ENCODE measurements around the gene RPUSD1.
A peak's percentile ranks its signal among the peaks of the same experiment; 100 is the strongest.
"Not testable (repeated sequence)": the region's sequence is repeated elsewhere in the genome, so short reads cannot be mapped to it uniquely, and the experiment has no call there.

Gene RPUSD1, protein sequence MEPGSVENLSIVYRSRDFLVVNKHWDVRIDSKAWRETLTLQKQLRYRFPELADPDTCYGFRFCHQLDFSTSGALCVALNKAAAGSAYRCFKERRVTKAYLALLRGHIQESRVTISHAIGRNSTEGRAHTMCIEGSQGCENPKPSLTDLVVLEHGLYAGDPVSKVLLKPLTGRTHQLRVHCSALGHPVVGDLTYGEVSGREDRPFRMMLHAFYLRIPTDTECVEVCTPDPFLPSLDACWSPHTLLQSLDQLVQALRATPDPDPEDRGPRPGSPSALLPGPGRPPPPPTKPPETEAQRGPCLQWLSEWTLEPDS

DNA sequence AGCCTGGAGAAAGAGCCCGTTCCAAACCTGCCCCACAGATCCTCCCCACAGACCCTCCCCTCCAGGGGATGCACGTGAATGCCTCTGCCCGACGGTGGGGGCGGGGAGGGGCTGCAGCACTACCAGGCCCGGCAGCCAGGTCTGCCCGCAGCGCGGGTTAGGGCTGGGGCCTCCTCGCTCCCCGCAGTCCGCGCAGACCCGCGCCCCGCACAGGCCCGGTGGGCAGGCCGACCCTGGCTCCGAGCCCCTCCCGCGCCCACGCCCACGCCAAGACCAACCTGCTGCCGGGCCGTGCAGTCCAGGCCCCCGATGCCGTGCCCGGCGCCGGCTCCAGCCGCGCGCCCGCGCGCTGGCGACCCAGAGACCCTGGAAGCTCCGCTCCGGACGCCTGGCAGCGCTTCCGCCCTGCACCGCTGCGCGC is at the start of gene RPUSD1:
TSS of gene RPUSD1 (minus strand) at position 404 of the 421 bp plus-strand sequence. CDS start 644 bp downstream, outside the sequence.
- no peak for DNase-seq

DNA sequence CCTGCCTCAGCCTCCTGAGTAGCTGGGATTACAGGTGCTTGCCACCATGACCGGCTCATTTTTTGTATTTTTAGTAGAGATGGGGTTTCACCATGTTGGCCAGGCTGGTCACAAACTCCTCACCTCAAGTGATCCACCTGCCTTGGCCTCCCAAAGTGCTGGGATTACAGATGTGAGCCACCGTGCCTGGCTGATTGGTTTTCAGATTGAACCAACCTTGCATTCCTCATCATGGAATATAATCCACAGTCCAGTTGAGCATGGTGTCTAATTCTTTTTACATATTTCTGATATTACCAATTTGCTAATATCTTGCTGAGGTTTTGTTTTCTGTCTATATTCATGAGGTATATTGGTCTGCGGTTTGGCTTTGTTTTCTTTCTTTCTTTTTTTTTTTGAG is 48.6 kb upstream of the RPUSD1 start:
- not testable (repeated sequence) for DNase-seq

DNA sequence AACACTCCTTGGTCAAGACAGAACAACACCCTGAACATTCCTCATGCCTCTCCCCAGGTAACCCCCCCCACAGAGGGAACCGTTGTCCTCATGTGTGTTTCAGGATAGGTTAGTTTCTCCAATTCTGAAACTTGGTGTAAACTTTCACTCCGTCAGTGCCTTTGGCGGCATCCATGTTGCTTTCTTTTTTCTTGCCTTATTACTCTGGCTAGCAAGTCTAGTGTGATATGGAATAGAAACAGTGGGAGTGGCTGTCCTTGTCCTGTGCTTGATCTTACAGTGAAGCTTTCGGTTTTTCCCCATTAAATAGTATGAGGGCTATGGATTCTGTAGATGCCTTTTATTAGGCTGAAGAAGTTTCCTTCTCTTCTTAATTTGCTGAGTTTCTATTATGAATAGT is 48.0 kb upstream of the RPUSD1 start:
- DNase-seq, result no peak

DNA sequence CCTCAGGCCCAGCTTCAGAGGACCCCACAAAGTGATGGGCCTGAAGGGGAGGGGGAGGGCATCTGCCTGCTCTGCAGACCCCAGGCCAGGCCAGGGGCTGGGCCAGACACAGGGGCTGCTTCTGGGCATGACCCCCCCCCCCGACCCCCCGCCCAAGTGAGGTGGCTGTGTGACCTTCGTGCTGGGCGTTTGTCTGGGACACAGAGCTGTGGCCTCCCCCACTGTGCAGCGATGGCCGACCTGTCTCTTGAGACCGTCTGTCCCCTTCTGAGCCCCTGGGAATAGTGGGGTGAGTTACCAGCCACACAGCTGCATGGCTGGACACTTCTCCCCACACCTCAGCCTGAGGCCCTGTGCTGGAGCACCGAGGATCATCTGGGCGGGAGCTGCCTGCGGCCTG is 47.2 kb upstream of the RPUSD1 start:
- DNase-seq, result no peak

DNA sequence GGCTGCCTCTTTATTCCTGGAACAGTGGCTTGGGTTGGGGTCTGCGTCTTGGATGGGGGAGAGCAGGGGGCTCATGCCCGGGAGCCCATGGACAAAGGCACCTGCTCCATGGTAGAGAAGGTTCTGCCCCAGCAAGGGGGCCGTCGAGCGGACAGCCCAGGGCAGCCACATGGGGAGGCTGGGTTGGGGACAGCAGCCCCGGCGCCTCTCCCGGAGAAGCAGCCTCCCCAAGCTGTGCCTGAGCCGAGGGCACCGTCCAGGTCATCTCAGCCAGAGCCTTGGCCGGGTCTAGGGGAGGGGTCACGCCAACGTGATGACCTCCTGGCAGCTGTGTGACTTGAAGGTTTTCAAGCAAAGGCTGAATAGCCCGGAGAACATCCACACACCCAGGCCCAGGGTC is 45.2 kb upstream of the RPUSD1 start:
- DNase-seq, result no peak

DNA sequence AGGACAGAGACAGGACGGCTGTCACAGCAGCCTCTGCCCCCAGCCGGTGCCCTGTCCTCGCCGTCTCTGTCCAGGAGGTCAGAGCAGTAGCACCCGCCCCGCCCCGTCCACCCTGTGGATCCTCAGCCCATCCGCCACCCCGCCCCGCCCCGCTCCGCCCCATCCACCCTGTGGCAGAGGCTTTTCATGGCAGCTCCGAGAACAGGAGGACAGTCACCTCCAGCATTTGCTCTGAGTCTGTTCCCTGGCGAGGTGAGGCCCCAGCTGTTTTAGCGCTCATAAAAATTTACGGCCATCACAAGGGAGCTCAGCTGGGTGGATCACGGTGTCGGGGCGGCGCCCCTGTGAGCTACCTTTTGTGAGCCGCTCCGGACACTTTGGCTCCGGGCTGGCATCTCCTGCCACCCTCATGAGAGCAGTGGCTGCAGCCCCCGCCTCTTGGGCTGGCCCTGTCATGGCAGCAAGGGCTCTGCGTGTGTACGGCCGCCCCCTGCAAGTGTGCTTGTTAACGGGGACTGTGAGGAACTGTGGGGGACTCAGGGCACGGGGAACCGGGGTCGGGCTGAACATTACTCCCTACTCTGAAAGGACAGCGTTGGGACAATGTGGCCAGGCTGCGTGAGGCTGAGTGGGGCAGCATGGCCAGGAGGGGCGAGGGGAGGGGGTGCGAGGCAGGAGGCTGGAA is 44.6 kb upstream of the RPUSD1 start:
- DNase-seq, result no peak

DNA sequence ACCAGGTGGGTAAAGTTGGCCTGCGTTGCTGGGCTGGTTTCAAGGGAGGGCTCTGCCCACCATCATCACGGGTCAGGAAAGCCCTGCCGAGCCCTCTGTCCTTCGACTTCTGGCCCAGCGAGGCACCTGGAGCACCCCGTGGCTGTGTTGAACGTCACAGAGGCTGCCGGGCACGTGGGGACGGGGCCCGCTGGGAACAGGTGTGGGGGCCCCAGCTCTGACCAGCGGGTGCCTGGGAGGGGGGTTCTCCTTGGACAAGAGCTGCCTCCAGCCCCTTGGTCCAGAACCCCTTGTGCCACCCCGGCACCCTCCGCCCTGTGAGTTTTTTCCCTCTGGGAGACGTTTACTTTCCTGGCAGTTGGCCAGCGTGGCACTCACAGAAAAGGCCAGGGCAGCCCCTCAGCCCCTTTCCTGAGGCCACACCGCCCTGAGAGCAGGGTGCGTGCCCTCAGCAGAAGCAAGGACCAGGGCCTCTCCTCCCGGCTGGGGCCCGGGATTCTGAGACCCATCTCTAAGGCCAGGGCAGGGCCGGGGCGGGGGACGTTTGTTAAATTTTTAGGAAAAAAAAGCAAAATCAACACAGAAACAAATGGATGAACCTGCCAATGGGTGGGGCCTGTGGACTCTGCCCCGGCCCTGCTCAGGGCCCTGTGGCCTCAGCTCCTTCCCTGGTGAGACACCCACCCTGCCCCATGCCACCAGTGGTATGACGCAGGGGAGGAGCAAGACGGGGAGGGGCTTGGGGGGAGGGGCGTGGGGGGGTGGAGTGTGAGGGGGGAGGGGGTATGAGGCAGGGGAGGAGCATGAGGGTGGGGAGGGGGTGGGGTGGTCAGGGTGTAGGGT is 43.6 kb upstream of the RPUSD1 start:
- DNase-seq, result no peak

DNA sequence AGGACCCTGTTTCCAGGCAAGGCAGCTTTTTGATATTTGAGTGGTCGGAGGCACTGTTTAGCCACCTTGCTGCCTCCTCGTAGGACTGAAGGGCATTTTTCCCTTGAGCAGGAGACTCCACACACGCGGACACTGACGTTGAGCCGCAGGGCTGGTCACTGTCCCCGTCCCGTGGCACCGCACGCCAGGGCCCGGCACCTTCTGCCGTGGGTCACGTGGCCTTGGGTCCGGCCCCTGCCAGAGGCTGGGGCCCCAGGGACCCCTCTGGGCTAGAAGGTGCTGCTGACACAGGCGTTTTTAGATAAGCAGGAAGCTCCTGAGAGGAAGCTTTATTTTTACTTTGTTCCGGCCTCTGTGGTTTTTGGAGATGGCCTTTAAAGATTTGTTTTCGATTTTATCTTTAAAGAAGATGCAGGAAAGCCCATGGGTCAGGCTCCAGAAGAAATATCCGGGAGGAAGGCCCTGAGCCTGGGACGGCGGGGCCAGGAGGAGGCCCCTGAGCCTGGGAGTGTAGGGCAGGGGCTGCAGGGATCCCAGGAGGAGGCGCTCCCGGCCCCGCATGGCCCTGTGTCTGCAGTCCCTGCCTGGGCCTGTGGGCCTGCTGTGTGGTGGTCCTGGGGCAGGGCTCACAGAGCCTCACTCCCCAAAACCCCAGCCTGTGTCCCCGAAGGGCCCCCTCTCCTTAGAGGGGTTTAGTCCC is 42.8 kb upstream of the RPUSD1 start:
- DNase-seq, result no peak

DNA sequence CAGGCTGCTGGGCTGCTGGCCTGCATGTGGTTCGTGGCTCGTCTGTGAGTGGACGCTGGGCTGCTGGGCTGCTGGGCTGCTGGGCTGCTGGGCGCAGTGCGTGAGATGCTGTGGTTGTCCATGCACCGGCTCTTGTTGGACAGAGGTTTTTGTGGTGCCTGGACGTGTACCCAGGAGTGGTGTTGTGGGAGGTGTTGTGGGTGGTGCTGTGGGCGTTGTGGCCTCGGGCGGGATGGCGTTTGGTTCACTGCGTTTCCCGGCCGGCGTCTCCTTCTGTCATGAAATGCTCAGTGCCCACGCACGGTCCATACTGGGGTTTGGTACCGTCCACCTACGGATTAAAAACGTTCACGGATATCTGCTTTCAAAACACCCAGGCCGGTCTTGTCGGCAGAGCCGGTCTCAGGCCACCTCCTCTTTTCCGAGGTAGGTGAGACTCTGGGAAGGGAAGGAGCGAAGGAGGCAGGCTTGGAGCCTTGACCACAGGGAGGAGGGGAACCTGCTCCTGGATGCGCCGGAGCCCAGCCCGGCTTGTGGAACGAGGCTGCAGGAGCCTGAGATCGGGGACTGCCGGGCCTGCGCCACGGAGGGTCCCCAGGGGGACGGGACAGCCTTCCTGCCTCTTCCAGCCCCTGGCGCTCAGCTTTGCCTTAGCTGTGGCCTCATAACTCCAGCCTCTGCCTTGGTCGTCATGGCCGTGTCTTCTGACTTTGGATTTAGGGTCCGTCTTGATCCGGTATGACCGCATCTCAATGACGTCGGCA is 42.1 kb upstream of the RPUSD1 start:
- no peak for DNase-seq

DNA sequence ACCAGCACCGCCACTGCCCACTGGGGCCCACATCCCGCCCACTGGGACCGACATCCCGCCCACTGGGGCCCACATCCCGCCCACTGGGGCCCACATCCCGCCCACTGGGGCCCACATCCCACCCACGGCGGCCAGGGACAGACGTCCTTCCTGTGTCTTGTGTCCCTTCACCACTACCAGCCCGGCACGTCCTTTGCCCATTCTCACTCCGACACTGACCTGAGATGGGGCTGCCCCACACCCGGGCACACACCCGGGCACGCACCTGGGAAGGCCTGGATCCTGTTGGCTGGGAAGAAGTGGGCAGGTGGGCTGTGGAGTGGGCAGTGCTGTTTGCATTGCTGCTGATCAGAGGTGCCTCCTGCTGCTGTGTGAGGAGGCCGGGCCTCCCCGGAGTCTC is 40.7 kb upstream of the RPUSD1 start:
- DNase-seq, result no peak

DNA sequence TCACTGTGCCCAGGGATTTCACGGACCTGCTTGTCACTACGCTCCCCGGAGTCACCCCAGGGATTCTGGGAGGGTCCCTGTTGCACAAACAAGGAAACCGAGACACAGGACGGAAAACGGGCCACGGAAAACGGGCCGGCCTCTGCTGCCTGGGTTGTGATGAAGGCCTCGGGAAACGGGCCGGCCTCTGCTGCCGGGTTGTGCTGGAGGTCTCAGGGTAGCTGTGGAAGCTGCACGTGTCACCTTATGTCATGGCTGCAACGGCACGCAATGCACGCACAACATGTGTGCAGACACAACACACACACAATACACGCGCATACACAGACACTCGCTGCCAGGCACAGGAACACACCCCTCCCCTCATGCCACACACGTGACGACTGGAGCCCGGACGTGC is 39.3 kb upstream of the RPUSD1 start:
- no peak for DNase-seq

DNA sequence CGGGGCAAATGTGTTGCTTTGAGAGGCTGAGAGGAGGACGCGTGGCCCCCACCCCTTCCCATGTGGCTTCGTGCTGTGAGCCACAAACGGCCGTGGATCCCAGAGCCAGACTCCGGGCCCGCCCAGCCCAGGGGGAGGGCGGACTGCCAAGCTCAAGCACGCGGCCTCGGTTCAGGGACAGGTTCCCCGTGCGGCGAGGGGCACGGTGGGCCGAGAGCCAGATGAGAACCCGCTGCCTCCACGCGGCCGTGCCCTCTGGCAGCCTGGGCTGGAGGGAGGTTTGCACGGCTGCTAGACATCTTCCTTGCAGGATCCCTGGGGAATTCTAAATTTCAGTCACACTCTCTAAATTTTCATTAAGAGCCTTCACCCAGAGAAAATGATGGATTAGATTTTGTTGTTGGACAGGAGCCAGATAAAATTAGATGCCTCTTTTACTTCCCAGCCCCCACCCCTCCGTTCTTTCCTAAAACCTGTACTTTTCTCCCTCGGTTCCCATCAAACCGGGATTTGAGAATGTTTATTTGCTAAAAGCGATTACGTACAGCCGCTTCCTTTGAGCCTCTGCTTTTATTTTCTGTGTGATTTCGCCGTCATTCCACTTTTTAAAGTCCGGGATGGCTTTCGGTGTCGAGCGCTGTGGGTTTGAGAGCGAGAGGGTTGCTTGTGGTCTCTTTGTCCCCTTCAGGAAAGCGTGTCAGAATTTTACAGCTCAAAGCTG is 37.3 kb upstream of the RPUSD1 start:
- peak; percentile 85 for DNase-seq

DNA sequence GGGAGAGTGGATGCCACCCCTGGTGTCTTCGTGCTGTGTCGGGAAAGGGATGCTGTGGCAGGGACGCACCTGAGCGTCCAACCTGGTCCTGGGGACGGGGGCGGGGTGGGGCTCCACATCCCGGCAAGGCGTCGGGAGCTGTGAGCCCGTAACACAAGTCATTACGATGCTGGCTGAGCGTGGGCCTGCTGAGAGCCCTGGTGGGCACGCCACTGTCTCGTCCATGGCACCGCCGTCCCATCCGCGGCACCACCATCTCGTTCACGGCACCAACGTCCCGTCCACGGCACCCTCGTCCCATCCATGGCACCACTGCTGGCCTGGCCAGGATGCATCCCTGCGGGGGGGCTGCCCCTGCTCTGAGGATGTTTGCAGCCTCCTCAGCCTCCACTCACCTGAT is 36.4 kb upstream of the RPUSD1 start:
- no peak for DNase-seq

DNA sequence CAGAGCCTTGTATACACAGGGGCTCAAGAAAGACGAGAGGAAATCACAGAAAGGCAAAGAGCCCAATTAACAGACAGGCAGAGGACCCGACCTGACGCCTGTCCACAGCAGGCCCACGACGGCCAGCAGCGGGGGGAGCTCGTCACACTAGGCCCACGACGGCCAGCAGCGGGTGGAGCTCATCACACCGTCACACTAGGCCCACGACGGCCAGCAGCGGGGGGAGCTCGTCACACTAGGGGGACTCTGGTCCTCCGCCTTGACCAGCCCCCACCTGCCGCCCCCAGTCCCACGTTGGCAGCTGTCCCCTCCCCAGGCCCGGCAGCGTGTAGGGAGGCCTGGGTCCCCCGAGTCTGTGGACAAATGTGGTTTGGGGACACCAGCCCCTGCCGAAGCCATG is 36.0 kb upstream of the RPUSD1 start:
- no peak for DNase-seq

DNA sequence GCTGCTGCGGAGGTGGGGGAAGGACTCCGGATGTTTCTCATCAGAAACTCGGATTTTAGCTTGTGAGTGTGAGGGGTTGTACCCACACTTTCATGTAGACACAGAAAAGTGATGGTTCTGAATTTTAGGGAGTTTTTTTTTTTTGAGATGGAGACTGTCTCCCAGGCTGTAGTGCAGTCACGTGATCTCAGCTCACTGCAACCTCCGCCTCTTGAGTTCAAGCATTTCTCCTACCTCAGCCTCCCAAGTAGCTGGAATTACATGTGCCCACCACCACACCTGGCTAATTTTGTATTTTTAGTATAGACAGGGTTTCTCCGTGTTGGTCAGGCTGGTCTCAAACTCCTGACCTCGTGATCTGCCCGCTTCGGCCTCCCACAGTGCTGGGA is 34.7 kb upstream of the RPUSD1 start:
- DNase-seq, result no peak

DNA sequence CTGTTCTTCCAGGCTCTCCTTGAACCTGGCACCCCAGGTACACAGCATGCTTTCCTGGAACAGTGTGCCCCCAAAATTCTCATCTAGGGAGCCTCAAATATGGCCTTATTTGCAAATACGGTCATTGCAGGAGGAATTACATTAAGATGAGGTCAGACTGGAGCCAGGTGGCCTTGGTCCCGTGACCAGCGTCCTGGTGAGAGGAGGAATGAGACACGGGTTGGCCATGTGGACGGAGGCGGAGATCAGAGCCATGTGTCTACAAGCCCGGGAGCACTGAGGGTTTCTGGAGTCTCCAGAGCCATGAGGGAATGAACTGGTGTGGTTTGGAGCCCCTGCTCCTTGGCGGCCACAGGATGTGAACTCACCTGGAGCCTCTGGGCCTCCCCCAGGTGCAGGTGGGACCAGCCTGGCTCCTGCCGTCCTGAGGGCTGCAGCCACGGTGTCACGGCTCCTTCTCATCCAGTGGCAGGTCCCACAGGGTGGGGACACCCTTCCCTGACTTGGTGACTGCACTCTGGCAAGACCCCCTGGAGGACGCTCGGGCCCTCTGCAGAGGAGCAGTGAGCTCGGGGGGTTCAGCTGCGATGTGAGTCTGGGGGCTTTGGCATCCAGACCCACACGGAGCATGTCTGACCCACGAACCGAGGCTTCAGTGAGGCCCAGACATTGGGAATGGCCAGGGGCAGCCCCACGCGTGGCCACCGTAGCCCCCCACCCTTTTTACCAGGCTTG is 34.2 kb upstream of the RPUSD1 start:
- DNase-seq, result no peak

DNA sequence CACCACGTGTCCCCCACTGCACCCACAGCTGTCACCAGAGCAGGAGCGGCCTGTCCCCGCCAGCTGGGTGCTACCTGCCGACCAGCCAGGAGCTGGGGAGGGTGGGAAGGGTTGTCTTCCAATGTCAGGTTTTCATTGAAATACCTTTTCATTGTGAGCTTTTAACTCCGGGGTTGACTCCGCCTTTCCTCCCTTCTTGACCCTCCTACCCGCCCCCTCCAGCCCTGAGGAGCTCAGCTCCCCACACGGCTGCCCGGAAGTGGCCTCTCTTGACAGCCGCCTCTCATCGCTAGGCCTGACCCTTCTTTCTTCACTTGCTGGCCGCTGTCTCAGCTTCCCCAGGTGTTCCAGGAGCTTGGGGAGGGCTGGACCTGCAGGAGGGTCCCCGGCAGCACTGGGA is 33.6 kb upstream of the RPUSD1 start:
- no peak for DNase-seq

DNA sequence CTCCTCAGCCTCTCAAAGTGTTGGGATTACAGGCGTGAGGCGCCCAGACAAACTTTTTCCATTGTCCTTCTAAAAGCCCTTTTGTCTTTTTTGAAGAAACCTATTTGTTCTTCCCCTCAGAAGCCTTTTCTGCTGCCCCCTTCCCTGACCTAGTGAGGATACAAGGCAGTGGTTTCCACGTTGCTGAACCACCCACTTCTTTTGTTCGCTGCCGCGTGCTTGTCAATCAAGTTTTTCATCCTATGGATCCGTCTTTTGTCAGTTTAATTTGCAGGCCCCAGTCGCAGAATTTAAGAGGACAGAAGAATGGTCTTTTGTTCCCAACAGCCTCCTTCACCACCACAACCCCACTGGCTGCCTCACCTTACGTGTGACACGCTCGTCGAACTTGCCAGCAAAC is 32.6 kb upstream of the RPUSD1 start:
- DNase-seq, result no peak

DNA sequence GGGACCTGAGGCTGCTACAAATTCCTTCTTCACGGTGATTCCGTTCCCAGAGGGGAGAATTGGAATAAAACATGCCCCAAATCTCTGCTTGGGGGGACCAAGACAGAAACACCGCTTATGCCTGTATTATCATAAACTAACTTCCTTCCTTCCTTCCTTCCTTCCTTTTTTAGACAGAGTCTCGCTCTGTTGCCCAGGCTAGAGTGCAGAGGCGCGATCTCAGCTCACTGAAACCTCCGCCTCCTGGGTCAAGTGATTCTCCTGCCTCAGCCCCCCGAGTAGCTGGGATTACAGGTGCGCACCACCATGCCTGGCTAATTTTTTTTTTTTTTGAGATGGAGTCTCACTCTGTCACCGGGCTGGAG is 31.8 kb upstream of the RPUSD1 start:
- DNase-seq, result not testable (repeated sequence)

DNA sequence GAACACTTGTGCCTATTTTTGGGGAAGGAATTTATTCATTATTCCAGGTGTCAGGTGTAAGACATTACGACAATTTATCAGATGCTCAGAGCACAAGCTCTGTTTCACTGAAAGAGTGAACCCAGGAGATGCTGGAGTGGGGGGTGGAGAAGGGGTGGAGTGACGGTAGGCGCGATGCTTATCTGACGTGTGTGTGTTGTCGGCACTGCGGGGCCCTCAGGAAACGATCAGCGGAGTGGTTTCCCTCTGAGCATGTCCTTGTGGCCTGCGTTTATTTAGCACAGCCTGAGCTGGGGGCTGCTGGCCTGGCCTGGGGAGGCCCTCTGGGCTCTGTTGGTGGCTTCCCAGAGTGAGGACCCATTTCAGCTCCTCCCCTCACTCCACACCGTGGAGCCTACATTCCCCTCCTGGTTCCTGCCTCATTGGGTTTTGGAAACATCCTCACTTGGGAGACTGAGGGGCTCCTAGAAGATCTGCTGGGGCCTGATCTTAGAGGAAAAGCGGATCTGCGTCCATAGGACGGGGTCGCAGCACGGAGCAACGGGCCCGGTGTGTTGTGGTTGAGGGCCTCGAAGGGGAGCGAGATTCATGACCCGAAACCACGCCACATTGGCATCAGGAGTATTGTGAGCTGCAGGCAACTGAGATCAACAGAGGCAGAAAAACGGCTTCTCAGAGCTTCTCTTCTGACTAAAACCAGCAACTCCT is 31.3 kb upstream of the RPUSD1 start:
- no peak for DNase-seq
